Effector CD8-positive, alpha-beta T cell (primary cell): ENCODE data around the gene CHSY1.

Source experiments
- DNase-seq: peaks from one replicate; lab custom pipeline; 2025; lab: John Stamatoyannopoulos, UW

CHSY1 gene

DNA sequence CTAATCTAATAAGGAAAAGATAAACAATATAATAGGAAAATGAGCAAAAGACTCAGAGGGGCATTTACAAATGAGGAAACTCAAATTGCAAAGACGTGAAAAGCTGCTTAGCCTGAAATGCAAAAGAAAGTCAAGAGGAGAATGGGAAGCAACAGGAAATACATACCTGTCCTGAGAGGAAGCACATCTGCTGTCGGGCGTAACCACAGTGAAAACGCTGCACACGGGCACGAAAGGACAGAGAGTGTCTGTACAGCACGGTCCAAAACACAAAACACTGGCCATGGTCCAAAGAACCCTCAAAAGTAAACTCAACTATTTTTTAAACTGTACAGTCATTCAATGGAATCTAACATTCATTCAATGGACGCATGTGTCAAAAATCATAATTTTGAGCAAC, 100.6 kb downstream of the CHSY1 start:
- DNase-seq = no peak

- no peak for DNase-seq
These were observed 101.2 kb downstream of the CHSY1 start for GRCh38 chr15:101150723-101151040.

DNA sequence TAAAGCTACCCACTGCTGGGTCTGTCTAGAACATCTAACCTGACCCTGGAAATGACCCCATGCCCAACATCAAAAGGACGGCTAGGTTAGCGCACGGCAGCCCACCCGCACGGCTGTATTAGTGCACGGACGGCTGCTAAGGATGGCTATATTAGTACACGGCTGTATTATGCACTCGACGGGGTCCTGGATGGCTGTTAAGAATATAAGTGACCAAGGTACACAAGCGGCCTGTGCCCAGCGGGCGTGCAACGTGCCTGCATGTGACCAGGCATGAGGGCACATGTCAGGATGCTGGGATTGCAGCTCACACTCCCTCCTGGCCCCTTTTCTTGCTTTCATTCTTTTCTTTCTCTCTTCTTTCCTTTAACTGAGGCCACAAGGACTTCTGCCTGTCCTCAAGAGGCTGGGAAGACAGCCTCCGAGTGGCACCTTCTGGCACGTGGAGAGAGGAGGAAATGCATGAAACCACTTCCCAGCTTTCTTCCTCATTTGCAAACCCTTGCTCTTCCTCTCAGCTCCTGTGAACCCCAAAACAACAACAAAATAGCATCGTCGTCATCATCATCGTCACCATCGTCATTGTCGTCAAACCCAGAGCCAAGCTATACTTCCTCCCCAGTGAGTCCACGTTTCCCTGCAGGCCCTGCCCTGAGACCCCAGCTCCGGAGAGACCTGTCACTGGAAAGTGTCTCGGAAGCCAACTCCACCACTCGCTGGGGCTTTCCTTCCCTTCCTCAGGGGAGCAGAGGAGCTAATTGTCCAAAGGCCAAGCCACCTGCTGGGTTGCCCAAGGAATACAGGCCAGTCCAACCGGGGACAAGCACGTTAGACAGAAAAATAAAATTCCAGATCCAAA, 101.8 kb downstream of the CHSY1 start:
- DNase-seq = no peak

GRCh38 chr15:101148881-101149664, 102.8 kb downstream of the CHSY1 start:
- no peak for DNase-seq

DNA sequence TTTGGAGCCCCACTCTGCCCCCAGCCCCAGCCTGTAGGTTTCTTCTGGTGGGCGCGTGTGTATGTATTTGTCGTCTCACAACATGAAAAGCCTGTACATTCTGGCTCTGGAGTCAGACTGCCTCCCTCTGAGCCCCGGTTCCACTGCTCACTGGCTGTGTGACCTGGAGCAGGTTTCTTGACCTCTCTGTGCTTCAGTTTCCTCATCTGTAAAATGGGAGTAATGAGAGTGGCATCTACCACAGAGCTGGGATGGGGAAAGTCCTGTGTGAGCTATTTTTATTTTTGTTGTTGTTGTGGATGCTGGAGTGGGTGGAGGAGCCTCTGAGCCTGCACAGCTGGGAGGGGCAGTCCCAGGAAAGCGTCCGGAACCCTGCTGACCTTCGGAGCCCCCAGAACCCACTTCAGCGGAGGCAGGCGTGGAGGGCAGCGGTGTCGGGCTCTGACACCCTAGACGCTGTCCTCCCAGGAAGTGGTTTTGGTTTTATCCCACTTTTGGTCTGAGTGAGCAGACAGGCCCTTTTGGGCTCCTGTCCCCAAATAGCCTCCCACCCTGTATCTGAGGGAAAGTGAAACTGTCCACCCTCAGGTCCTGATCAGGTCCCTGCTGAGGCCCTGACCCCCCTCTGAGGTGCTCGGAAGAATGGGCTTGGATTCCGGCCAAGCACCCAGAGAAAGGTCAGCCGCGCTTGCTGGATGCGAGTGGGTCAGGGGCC, 103.5 kb downstream of the CHSY1 start:
- DNase-seq = no peak

- DNase-seq = no peak
These were observed 104.7 kb downstream of the CHSY1 start for GRCh38 chr15:101147181-101147580.

GRCh38 chr15:101146118-101146702, 105.6 kb downstream of the CHSY1 start:
- no peak for DNase-seq

GRCh38 chr15:101145362-101145761, 106.5 kb downstream of the CHSY1 start:
- DNase-seq = no peak

GRCh38 chr15:101143321-101143720, 108.5 kb downstream of the CHSY1 start:
- DNase-seq = no peak

- DNase-seq = no peak
These were observed 109.1 kb downstream of the CHSY1 start for GRCh38 chr15:101142711-101143110.

GRCh38 chr15:101141926-101142527, 109.8 kb downstream of the CHSY1 start:
- no peak for DNase-seq

DNA sequence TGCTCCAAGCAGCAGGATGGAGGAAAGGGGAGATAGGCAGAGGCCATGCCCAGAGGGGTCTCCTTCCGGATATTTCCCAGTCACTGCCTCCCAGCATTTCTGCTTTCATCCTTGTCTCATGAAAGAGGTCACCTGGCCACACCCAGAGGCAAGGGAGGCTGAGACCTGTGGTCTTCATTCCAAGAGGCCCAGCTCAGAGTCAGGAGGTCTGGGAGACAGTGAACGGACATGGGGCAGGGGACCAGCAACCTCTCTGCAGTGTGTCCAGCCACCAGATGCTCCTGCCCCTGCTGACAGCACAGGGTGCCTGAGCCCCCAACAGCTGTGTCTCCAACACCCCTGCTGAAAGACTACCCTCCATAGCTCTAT, 111.2 kb downstream of the CHSY1 start:
- DNase-seq = no peak

- DNase-seq = no peak
These were observed 111.7 kb downstream of the CHSY1 start for GRCh38 chr15:101139986-101140696.

DNA sequence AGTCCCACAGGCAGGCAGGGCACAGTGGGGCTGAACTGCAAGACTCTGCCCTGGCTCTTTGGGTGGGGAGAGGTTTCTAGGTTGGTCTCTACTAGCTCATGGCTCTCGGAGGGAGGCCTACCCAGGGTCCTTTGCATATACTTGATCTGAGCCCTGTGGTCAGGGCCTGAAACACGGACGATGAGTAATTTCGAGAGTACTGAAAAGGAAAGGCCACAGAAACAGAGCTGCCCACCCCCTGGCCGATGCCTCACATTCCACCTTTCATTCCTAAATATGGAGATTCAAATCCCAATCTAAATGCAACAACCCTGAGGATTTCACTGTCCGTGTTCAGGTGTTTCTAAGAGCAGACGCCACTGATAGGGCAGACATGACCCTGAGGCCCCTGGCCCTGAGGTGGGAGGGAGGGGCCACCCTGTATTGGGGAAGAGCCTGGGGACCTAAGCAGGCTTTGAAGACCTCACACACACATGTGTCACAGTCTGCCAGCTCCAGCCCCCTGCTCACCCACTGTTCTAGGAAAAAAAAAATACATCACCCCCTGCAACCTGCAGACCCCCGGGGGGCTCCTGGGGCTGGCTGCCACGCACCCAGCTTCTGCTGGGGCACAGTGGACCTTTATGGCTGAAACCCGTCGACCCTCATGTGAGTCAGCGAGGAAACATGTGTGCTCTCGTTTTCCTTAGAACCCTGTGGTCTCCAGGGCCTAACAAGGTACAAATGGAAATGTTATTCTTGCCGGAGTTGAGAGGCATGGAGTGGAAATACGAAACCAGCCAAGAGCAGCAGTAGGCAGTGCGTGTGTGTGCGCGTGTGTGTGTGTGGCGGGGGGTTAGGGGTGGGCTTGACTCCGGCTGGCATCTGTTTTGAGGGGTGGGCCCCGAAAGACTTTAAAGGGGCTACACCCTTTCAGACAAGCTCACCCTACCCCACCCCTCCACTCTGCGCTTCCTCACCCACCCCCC, 112.7 kb downstream of the CHSY1 start:
- DNase-seq = no peak

DNA sequence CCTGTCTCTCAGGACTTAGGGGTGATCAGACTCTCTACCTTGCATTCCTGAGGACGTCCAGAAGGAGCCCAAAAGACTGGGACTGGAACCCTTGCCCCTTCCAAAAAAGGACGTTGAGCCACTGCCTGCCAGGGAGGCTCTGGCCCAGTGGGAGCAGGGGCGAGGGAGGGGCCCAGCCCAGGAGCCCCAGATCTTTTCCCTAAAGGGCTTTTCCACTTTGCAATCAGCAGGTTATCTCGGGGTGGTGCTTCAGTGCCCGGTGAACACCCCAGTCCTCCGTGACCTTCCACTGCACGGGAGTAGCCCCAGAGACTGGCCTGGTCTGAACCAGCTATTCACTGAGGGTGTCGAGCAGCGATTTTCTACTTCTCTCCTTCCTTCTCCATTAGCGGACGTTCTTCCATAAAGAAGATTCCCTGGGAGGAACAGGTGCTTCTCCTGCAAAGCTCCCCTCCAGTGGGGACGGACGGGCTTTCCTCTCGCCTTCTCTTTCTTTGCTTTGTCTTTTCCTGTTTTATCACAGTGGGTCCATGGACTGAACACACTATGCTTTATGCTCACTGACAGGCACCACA, 113.7 kb downstream of the CHSY1 start:
- no peak for DNase-seq

DNA sequence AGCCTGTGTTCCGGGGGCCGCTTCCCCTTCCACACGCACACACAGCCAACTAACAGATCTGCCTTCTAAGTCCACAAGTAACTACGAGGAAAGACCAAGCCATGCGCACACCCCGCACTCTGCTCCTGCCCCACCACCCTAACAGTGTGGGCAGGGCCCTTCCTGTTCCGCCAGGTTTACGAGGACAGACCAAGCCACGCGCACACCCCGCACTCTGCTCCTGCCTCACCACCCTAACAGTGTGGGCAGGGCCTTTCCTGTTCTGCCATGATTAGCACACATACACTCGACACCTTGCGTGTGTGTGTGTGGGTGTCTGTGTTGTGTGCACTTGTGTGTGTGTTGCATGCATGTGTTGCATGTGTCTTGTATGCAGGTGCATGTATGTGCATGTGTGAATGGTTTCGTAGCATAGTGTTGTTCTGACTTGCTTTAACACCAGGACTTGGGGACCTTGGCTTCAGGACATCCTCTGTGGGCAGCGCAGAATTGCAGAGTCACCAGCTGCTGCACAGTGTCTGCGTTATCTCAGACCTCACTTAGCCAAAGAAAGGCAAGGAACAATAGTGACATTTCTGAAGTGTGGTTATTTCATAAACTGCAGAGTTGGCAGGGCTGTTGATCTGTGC, 114.4 kb downstream of the CHSY1 start:
- DNase-seq = no peak

DNA sequence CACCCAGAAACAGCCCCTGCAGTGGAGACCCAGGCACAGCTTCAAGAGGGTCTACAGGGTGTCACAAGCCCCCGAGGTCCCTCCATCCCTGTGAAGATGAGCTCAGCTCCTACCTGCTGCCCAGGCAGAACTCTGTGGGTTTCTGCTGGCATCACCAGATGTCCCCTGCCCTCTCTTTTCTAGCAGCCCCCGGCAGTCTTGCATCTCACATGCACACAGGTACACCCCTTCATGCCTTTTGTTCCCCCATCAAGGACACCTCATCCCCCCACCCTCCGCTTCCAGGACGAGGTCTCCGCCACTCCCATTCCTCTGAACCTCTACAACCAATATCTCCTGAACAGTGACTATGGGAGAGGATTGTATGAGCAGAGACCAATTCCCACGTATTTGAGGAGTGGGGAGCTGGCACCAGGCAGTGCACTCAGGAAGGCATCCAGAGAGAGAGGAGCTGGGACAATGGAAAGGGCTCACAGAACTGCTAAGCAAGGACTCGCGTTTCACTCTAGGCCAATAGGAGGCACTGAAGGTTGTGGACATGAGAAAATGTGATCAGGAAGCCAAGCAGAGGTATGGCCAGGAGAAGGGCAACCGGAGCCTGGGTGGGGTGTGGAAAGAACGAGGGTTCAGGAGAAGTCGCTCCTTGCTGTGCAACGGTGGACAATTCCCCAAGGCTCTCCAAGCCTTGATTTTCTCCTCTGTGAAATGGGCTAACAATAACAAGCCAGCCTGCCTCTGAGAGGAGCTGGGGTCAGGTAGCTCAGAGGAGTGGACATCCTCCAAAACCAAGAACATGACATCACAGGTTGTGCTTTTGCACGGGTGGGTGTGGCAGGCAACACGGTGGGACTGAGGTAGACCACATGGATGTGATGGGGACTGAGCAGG, 115.2 kb downstream of the CHSY1 start:
- no peak for DNase-seq

GRCh38 chr15:101135532-101136166, 116.2 kb downstream of the CHSY1 start:
- no peak for DNase-seq
